Bronchial epithelial cell (primary cell): ENCODE measurements around the gene REPS2. TPM values are rescaled to one million over a fixed set of nuclear protein-coding genes. Genes with fewer than 3 reads are reported as not detected.

Experiments
- DNase-seq: peaks from one replicate; pipeline ENCODE4 v3.0.0-alpha.2; 2010; ENCODE audit warnings: low read depth
- FAIRE-seq: peaks from 2 replicates; lab custom pipeline; 2011; peaks lifted over from hg19 to GRCh38; lab: Jason Lieb, UNC
- H3K27me3 ChIP-seq: 2 replicates; pipeline ENCODE4 v1.5.1; 2011; ENCODE audit warnings: low read length; ENCODE audit not compliant: control insufficient read depth, insufficient read depth
- H3K36me3 ChIP-seq: 2 replicates; pipeline ENCODE4 v1.5.1; 2011; ENCODE audit warnings: low read length; ENCODE audit not compliant: control insufficient read depth, insufficient read depth
- H3K4me3 ChIP-seq: 2 replicates; pipeline ENCODE4 v1.5.1; 2011; ENCODE audit warnings: mild to moderate bottlenecking, low read depth, low read length, control low read depth
- total RNA-seq: library from RNA; depleted of rRNA; stranded (reverse); fragments of >200 nt; gene quantifications from 2 replicates; pipeline ENCODE4 v1.2.1, GENCODE V29; 2014
- TF ChIP-seq, protein P1 (sequence below): IDR thresholded peaks from 2 replicates; pipeline ENCODE4 v1.5.1; 2011; ENCODE audit warnings: mild to moderate bottlenecking, moderate library complexity, low read length, control low read depth, inconsistent platforms; ENCODE audit not compliant: insufficient read depth, severe bottlenecking

Gene REPS2
- total RNA-seq, 1 donor from 2014 or later: 0.79 TPM

DNA sequence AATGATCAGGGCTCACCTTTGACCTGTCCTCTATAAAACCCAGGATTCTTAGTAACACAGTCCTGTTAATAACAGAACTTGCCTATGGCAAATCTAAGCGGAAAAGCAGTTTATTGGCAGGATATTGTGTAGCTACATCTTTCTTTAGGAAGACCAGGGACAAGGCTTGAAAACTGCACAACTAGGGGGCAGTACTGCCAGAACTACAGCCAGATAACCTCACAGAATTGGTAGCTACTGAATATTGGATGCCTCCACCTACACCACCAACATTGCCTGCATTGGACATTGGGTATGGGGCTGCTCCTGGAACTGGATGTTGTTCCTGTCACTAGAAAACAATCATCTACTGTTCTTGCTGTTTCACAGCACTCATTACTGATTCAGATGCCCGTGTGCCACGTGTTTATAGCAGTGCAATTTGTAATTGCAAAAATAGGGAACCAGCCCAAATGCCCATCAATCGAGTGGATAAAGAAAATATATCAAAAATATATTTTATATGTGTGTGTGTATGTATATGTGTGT lies 47.4 kb downstream of the REPS2 start:
- no peaks in the 10 kb centered on the region for H3K36me3 ChIP-seq
- no peaks in the 10 kb centered on the region for H3K27me3 ChIP-seq
- FAIRE-seq (peak; percentile 55), DNase-seq (no peak)
- no peak overlapping the region for H3K4me3 ChIP-seq
- TF ChIP-seq, protein P1, sequence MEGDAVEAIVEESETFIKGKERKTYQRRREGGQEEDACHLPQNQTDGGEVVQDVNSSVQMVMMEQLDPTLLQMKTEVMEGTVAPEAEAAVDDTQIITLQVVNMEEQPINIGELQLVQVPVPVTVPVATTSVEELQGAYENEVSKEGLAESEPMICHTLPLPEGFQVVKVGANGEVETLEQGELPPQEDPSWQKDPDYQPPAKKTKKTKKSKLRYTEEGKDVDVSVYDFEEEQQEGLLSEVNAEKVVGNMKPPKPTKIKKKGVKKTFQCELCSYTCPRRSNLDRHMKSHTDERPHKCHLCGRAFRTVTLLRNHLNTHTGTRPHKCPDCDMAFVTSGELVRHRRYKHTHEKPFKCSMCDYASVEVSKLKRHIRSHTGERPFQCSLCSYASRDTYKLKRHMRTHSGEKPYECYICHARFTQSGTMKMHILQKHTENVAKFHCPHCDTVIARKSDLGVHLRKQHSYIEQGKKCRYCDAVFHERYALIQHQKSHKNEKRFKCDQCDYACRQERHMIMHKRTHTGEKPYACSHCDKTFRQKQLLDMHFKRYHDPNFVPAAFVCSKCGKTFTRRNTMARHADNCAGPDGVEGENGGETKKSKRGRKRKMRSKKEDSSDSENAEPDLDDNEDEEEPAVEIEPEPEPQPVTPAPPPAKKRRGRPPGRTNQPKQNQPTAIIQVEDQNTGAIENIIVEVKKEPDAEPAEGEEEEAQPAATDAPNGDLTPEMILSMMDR: no peak

DNA sequence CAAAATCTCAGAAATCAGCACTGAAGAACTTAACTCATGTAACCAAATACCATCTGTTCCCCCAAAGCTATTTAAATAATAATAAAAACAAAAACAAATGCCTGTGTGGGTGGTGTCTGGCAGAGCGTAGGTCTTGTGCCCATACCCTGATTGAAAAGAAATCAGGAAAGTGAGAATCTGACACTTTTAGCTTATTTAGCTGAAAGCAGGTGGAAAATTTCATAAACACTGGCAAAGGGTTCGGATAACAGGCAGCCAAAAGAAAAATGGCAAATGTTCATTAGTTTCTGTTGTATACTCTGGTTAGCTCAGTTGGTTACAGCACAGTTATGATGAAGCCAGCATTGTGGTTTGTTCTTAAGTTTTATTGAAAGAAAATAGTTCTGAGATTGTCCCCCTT lies 48.3 kb downstream of the REPS2 start:
- Histone ChIP-seq H3K4me3 (no peak overlapping the region), H3K27me3 (no peaks in the 10 kb centered on the region), H3K36me3 (no peaks in the 10 kb centered on the region)
- FAIRE-seq: no peak
- TF ChIP-seq, protein P1: no peak
- DNase-seq: no peak

DNA sequence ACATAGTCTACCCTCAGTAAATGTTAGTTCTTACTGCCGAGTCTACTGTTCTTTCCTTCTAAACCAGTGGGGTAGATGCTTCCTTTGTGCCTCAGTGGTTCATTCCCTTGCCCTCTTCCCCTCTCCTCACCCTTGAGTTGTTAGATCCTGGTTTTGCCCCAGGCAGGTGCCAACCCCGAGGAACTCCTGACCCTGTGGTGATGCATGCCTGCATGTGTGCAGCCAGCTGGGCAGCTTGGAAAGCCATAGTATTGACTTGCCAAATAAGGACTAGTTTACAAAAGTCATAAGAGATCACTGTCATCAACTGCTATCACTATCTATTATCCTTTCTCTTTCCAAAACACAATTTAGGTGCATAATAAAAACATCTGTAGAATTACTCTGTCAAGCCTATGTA lies 50.9 kb downstream of the REPS2 start:
- Histone ChIP-seq H3K4me3 (no peak overlapping the region), H3K27me3 (no peaks in the 10 kb centered on the region), H3K36me3 (no peaks in the 10 kb centered on the region)
- FAIRE-seq: no peak
- TF ChIP-seq, protein P1: no peak
- DNase-seq: no peak

DNA sequence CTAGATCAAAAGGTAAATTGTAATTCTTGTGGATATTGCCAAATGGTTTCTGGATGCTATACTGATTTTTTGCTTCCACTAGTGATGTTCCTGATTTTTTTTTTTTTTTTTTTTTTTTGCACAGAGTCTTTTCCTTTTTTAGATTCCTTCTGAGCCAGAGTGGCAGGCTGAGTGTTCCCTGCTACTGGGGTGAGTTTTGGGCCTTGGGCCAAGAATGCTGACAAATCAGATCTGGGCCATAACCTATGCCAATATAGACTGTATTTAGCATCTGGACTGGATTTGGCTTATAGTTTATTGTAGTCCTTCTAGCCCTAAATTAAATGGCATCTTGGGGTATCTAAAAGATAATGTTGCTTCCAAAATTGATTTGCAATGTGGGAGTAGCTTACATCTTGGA lies 52.8 kb downstream of the REPS2 start:
- FAIRE-seq: no peak
- TF ChIP-seq, protein P1: no peak
- peak; percentile 4 for DNase-seq
- Histone ChIP-seq H3K4me3 (no peak overlapping the region), H3K36me3 (no peaks in the 10 kb centered on the region), H3K27me3 (no peaks in the 10 kb centered on the region)

DNA sequence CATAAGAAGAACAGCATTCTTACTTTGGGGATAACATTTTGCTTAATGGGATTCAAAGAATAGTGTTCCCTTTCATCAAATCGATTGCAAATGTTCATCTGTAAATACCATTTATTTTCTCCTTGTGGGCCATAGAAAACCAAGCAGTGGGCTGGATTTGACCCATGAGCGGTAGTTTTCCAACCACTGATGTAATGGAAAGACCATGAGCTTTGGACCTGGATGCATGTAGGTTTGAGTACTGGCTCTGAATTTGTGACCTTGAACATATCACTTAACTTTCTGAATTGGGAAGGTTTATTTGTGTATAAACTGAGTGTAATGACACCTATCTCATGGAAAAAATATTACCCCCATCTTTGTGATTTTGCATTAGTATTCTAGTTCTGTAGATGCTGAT lies 54.3 kb downstream of the REPS2 start:
- DNase-seq: no peak
- FAIRE-seq: no peak
- Histone ChIP-seq H3K27me3 (no peaks in the 10 kb centered on the region), H3K4me3 (no peak overlapping the region), H3K36me3 (no peaks in the 10 kb centered on the region)
- TF ChIP-seq, protein P1: no peak
